RPMI7951 (cell line): ENCODE measurements around the gene HOXA5. TPM values are rescaled to one million over a fixed set of nuclear protein-coding genes. Genes with fewer than 3 reads are reported as not detected.

Source experiments
- DNase-seq: peaks from one replicate; pipeline ENCODE4 v3.0.0-alpha.2; 2012; ENCODE audit warnings: low read depth
- total RNA-seq: library from RNA; depleted of rRNA; stranded (reverse); fragments of >200 nt; shearing (Covaris generic); gene quantifications from 2 replicates; pipeline ENCODE4 v1.2.3, GENCODE V29; 2014

HOXA5 gene
- total RNA-seq, 1 experiment from 2014 or later, result 4.7 TPM

GRCh38 chr7:27171637-27172314 lies 28.3 kb upstream of the HOXA5 start:
- no peak for DNase-seq

GRCh38 chr7:27171325-27171636 lies 27.8 kb upstream of the HOXA5 start:
- no peak for DNase-seq

GRCh38 chr7:27170426-27171324 lies 27.2 kb upstream of the HOXA5 start:
- DNase-seq, result no peak

GRCh38 chr7:27169658-27170425 lies 26.4 kb upstream of the HOXA5 start:
- no peak for DNase-seq

GRCh38 chr7:27168265-27168947 lies 24.9 kb upstream of the HOXA5 start:
- DNase-seq, result no peak

- DNase-seq, result no peak
Measured at GRCh38 chr7:27167916-27168264, 24.4 kb upstream of the HOXA5 start.

- DNase-seq, result no peak
Measured at GRCh38 chr7:27166531-27167505, 23.3 kb upstream of the HOXA5 start.

GRCh38 chr7:27165996-27166530 lies 22.6 kb upstream of the HOXA5 start:
- no peak for DNase-seq

- DNase-seq, result no peak
Measured at GRCh38 chr7:27165089-27165995, 21.9 kb upstream of the HOXA5 start, which contains the start of gene HOXA9. Gene HOXA9, minus strand, starts transcription at chr7:27165537. Its CDS starts 80 bp downstream, at chr7:27165457.

GRCh38 chr7:27164367-27165088 lies 21.0 kb upstream of the HOXA5 start:
- DNase-seq, result no peak

GRCh38 chr7:27164045-27164366 lies 20.5 kb upstream of the HOXA5 start:
- no peak for DNase-seq

- DNase-seq, result no peak
Measured at GRCh38 chr7:27163288-27164044, 20.0 kb upstream of the HOXA5 start.

GRCh38 chr7:27162561-27163287 lies 19.2 kb upstream of the HOXA5 start:
- DNase-seq, result no peak

- no peak for DNase-seq
Measured at GRCh38 chr7:27161721-27162560, 18.5 kb upstream of the HOXA5 start.

- no peak for DNase-seq
Measured at GRCh38 chr7:27161214-27161720, 17.8 kb upstream of the HOXA5 start.

GRCh38 chr7:27160546-27161213 lies 17.2 kb upstream of the HOXA5 start:
- DNase-seq, result peak; percentile 80
